ENCODE measurements around the gene MED9.

Gene MED9

GRCh38 chr17:17511881-17512858 lies 35.4 kb downstream of the MED9 start:
- Histone ChIP-seq H3K79me2 (ENCODE audit: insufficient read depth, low read length) (no peaks in the 10 kb centered on the region), H3K9me2 (replicated peaks; ENCODE audit: low read depth, low read length) (no peaks in the 10 kb centered on the region), H4K20me1 (ENCODE audit: insufficient read depth, low read length, poor library complexity, severe bottlenecking) (no peaks in the 10 kb centered on the region), H3K4me3 (ENCODE audit: low read length, poor library complexity, severe bottlenecking) (no peak overlapping the region), H3F3A (ENCODE audit: low read depth) (no peaks in the 10 kb centered on the region), H3K9ac (ENCODE audit: low read depth, low read length, poor library complexity, severe bottlenecking) (no peak overlapping the region), H3K4me1 (ENCODE audit: insufficient read depth, low read length, poor library complexity, severe bottlenecking) (peaks cover 15% of the 10 kb centered on the region), H3K9me3 (ENCODE audit: insufficient read depth, low read depth, low read length) (no peaks in the 10 kb centered on the region), H3K36me3 (ENCODE audit: insufficient read depth, low read length) (no peaks in the 10 kb centered on the region), H2AFZ (ENCODE audit: low read length) (no peak overlapping the region), H3K4me2 (ENCODE audit: low read depth, low read length, poor library complexity, severe bottlenecking) (no peak overlapping the region), H3K27me3 (ENCODE audit: insufficient read depth, low read length, poor library complexity, severe bottlenecking) (no peaks in the 10 kb centered on the region)
- TF ChIP-seq CTCF (conservative IDR thresholded peaks at IDR 0.05; ENCODE audit: low read length): no peak
- TF ChIP-seq EZH2phosphoT487 (IDR thresholded peaks at IDR 0.05; ENCODE audit: borderline replicate concordance): no peak

GRCh38 chr17:17512866-17513265 lies 36.1 kb downstream of the MED9 start:
- H3K9me2 ChIP-seq (replicated peaks; ENCODE audit: low read depth, low read length): no peaks in the 10 kb centered on the region
- no peaks in the 10 kb centered on the region for H3K9me3 ChIP-seq (ENCODE audit: insufficient read depth, low read depth, low read length)
- H3K9ac ChIP-seq (ENCODE audit: low read depth, low read length, poor library complexity, severe bottlenecking): no peak overlapping the region
- TF ChIP-seq EZH2phosphoT487 (IDR thresholded peaks at IDR 0.05; ENCODE audit: borderline replicate concordance) (no peak), CTCF (conservative IDR thresholded peaks at IDR 0.05; ENCODE audit: low read length) (no peak)
- H2AFZ ChIP-seq (ENCODE audit: low read length): no peak overlapping the region
- H3K4me3 ChIP-seq (ENCODE audit: low read length, poor library complexity, severe bottlenecking): no peak overlapping the region
- no peaks in the 10 kb centered on the region for H3K79me2 ChIP-seq (ENCODE audit: insufficient read depth, low read length)
- H3K4me1 ChIP-seq (ENCODE audit: insufficient read depth, low read length, poor library complexity, severe bottlenecking): peaks cover 15% of the 10 kb centered on the region
- no peaks in the 10 kb centered on the region for H3K36me3 ChIP-seq (ENCODE audit: insufficient read depth, low read length)
- no peaks in the 10 kb centered on the region for H3K27me3 ChIP-seq (ENCODE audit: insufficient read depth, low read length, poor library complexity, severe bottlenecking)
- H3F3A ChIP-seq (ENCODE audit: low read depth): no peaks in the 10 kb centered on the region
- H4K20me1 ChIP-seq (ENCODE audit: insufficient read depth, low read length, poor library complexity, severe bottlenecking): no peaks in the 10 kb centered on the region
- no peak overlapping the region for H3K4me2 ChIP-seq (ENCODE audit: low read depth, low read length, poor library complexity, severe bottlenecking)

GRCh38 chr17:17513626-17514025 lies 36.8 kb downstream of the MED9 start:
- no peak for TF ChIP-seq CTCF (conservative IDR thresholded peaks at IDR 0.05; ENCODE audit: low read length)
- TF ChIP-seq EZH2phosphoT487 (IDR thresholded peaks at IDR 0.05; ENCODE audit: borderline replicate concordance): no peak
- Histone ChIP-seq H2AFZ (ENCODE audit: low read length) (no peak overlapping the region), H3K9me2 (replicated peaks; ENCODE audit: low read depth, low read length) (no peaks in the 10 kb centered on the region), H3K79me2 (ENCODE audit: insufficient read depth, low read length) (no peaks in the 10 kb centered on the region), H3K36me3 (ENCODE audit: insufficient read depth, low read length) (no peaks in the 10 kb centered on the region), H3K4me2 (ENCODE audit: low read depth, low read length, poor library complexity, severe bottlenecking) (no peak overlapping the region), H3F3A (ENCODE audit: low read depth) (no peaks in the 10 kb centered on the region), H3K4me3 (ENCODE audit: low read length, poor library complexity, severe bottlenecking) (no peak overlapping the region), H3K4me1 (ENCODE audit: insufficient read depth, low read length, poor library complexity, severe bottlenecking) (peaks cover 15% of the 10 kb centered on the region), H3K9me3 (ENCODE audit: insufficient read depth, low read depth, low read length) (no peaks in the 10 kb centered on the region), H3K9ac (ENCODE audit: low read depth, low read length, poor library complexity, severe bottlenecking) (no peak overlapping the region), H3K27me3 (ENCODE audit: insufficient read depth, low read length, poor library complexity, severe bottlenecking) (no peaks in the 10 kb centered on the region), H4K20me1 (ENCODE audit: insufficient read depth, low read length, poor library complexity, severe bottlenecking) (no peaks in the 10 kb centered on the region)
